Activated CD8-positive, alpha-beta memory T cell treated with anti-CD3 and anti-CD28 coated beads, Interleukin-2, amount 50 U/mL, for 24 hours (primary cell): ENCODE data around the gene CLEC1B.
"Not testable (repeated sequence)": the region's sequence is repeated elsewhere in the genome, so short reads cannot be mapped to it uniquely, and the experiment has no call there.

Experiments
- DNase-seq: peaks from one replicate; pipeline ENCODE4 v3.0.0-alpha.2; 2020; ENCODE audit errors: extremely low read depth

CLEC1B gene

GRCh38 chr12:9999016-9999415 is at the start of gene CLEC1B:
TSS of gene CLEC1B (minus strand) at chr12:9999121. CDS start at chr12:9999100, 21 bp downstream.
- DNase-seq = no peak

- DNase-seq = no peak
These were observed 49.6 kb upstream of the CLEC1B start for GRCh38 chr12:10048526-10048925.

- no peak for DNase-seq
These were observed 43.2 kb upstream of the CLEC1B start for GRCh38 chr12:10042167-10042566.

GRCh38 chr12:10033783-10034545 is 35.0 kb upstream of the CLEC1B start:
- no peak for DNase-seq

- no peak for DNase-seq
These were observed 32.9 kb upstream of the CLEC1B start for GRCh38 chr12:10031771-10032175.

GRCh38 chr12:10031321-10031720 is 32.4 kb upstream of the CLEC1B start:
- no peak for DNase-seq

GRCh38 chr12:10030446-10030845 is 31.5 kb upstream of the CLEC1B start, which contains the start of gene CLEC9A:
TSS of gene CLEC9A (plus strand) at chr12:10030682. CDS start at chr12:10052688, 22,006 bp downstream.
- DNase-seq = no peak

- DNase-seq = no peak
These were observed 28.8 kb upstream of the CLEC1B start for GRCh38 chr12:10027721-10028120.

- no peak for DNase-seq
These were observed 28.4 kb upstream of the CLEC1B start for GRCh38 chr12:10027311-10027710.

- DNase-seq = not testable (repeated sequence)
These were observed 27.7 kb upstream of the CLEC1B start for GRCh38 chr12:10026666-10027065.

- DNase-seq = no peak
These were observed 26.3 kb upstream of the CLEC1B start for GRCh38 chr12:10025236-10025635.

GRCh38 chr12:10021342-10021741 is 22.4 kb upstream of the CLEC1B start:
- DNase-seq = no peak

GRCh38 chr12:10018386-10018785 is 19.5 kb upstream of the CLEC1B start:
- no peak for DNase-seq

- no peak for DNase-seq
These were observed 18.0 kb upstream of the CLEC1B start for GRCh38 chr12:10016881-10017280.

- no peak for DNase-seq
These were observed 16.5 kb upstream of the CLEC1B start for GRCh38 chr12:10015450-10015849.

GRCh38 chr12:10012630-10013330 is 13.9 kb upstream of the CLEC1B start:
- no peak for DNase-seq

- no peak for DNase-seq
These were observed 2.4 kb upstream of the CLEC1B start for GRCh38 chr12:10001171-10001776.

- no peak for DNase-seq
These were observed 6.6 kb downstream of the CLEC1B start for GRCh38 chr12:9992296-9992695.

- DNase-seq = no peak
These were observed 7.0 kb downstream of the CLEC1B start for GRCh38 chr12:9991876-9992275.

- DNase-seq = no peak
These were observed 18.8 kb downstream of the CLEC1B start for GRCh38 chr12:9980126-9980525.

GRCh38 chr12:9977916-9978315 is 21.0 kb downstream of the CLEC1B start:
- no peak for DNase-seq

- DNase-seq = not testable (repeated sequence)
These were observed 22.3 kb downstream of the CLEC1B start for GRCh38 chr12:9976626-9977025.

GRCh38 chr12:9975614-9976013 is 23.3 kb downstream of the CLEC1B start:
- DNase-seq = no peak
